ENCODE results near the gene NFE2L3.
A peak's percentile ranks its signal among the peaks of the same experiment; 100 is the strongest.
"Not testable (repeated sequence)": the region's sequence is repeated elsewhere in the genome, so short reads cannot be mapped to it uniquely, and the experiment has no call there.

NFE2L3 gene

DNA sequence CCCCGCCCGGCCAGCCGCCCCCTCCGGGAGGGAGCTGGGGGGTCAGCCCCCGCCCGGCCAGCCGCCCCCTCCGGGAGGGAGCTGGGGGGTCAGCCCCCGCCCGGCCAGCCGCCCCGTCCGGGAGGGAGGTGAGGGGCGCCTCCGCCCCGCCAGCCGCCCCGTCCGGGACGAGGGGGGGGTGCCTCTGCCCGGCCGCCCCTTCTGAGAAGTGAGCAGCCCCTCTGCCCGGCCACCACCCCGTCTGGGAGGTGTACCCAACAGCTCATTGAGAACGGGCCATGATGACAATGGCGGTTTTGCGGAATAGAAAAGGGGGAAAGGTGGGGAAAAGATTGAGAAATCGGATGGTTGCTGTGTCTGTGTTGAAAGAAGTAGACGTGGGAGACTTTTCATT is 3.7 kb upstream of the NFE2L3 start:
- not testable (repeated sequence) for H3K4me1 ChIP-seq (ENCODE audit: insufficient read depth, low read length); H3K4me3 ChIP-seq (ENCODE audit: low read depth in 1 of 2, low read length in 2 of 2); H3K36me3 ChIP-seq (ENCODE audit: insufficient read depth, low read length); H3K27ac ChIP-seq (ENCODE audit: low read depth, low read length); H3K9me3 ChIP-seq (ENCODE audit: low read length); H3K9ac ChIP-seq (ENCODE audit: low read length)
- peaks cover 9 to 12% of the 10 kb centered on the region in 2 donors for H3K27me3 ChIP-seq (ENCODE audit: control insufficient read depth in 1 of 2, insufficient read depth in 2 of 2, low read length in 2 of 2)

GRCh38 chr7:26149391-26149977 is 2.5 kb upstream of the NFE2L3 start:
- no peak overlapping the region for H3K4me3 ChIP-seq (ENCODE audit: low read depth in 1 of 2, low read length in 2 of 2)
- H3K9ac ChIP-seq (ENCODE audit: low read length) = no peak overlapping the region
- no peaks in the 10 kb centered on the region for H3K9me3 ChIP-seq (ENCODE audit: low read length)
- H3K4me1 ChIP-seq (ENCODE audit: insufficient read depth, low read length) = no peaks in the 10 kb centered on the region
- H3K27ac ChIP-seq (ENCODE audit: low read depth, low read length) = no peak overlapping the region
- no peaks in the 10 kb centered on the region for H3K36me3 ChIP-seq (ENCODE audit: insufficient read depth, low read length)
- peaks cover 21 to 23% of the 10 kb centered on the region in 2 donors for H3K27me3 ChIP-seq (ENCODE audit: control insufficient read depth in 1 of 2, insufficient read depth in 2 of 2, low read length in 2 of 2)

DNA sequence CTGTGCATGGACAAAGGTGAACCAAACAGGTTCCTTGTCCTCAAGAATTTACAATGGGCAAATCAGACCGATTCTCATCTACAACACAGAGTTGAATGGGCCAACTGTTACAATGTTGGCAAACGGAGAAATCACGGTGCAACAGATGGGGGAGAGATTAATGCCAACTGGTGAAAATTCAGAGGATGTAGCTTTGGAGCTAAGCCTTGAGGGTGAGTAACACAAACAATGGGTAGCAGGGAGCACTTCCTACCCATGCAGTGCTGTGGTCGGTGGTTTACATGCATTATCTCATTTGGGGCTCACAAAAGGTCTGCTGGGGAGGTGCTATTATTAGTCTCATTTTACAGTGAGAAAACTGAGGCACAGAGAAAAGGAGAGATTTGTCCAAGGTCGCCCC is 902 bp upstream of the NFE2L3 start:
- no peak overlapping the region for H3K27ac ChIP-seq (ENCODE audit: low read depth, low read length)
- H3K4me1 ChIP-seq (ENCODE audit: insufficient read depth, low read length) = no peaks in the 10 kb centered on the region

DNA sequence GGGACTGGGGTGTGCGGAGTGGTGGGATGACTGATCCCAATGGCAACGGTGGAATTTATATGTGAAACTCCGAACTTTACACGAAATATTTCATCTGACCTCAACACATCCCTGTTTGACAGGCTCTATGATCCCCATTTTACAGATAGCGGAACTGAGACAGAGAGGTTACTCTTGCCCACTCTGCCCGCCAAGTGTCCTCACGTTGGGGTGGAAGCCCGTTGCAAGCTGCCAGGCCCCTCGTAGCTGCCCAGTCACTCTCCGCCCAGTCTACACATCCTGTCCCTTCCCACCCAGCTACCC is 397 bp upstream of the NFE2L3 start:
- Histone ChIP-seq H3K9ac (ENCODE audit: low read length) (no peak overlapping the region), H3K27me3 (ENCODE audit: control insufficient read depth in 1 of 2, insufficient read depth in 2 of 2, low read length in 2 of 2) (peaks cover 23 to 24% of the 10 kb centered on the region in 2 donors), H3K9me3 (ENCODE audit: low read length) (no peaks in the 10 kb centered on the region), H3K4me1 (ENCODE audit: insufficient read depth, low read length) (no peaks in the 10 kb centered on the region), H3K36me3 (ENCODE audit: insufficient read depth, low read length) (no peaks in the 10 kb centered on the region), H3K27ac (ENCODE audit: low read depth, low read length) (no peak overlapping the region), H3K4me3 (ENCODE audit: low read depth in 1 of 2, low read length in 2 of 2) (peak overlapping the region in 1 of 2 donors; percentile 41)

More for the DNA sequence above, 902 bp upstream of the NFE2L3 start:
- no peaks in the 10 kb centered on the region for H3K9me3 ChIP-seq (ENCODE audit: low read length)
- H3K27me3 ChIP-seq (ENCODE audit: control insufficient read depth in 1 of 2, insufficient read depth in 2 of 2, low read length in 2 of 2) = peaks cover 23 to 24% of the 10 kb centered on the region in 2 donors
- no peaks in the 10 kb centered on the region for H3K36me3 ChIP-seq (ENCODE audit: insufficient read depth, low read length)
- peak overlapping the region in 1 of 2 donors; percentile 41 for H3K4me3 ChIP-seq (ENCODE audit: low read depth in 1 of 2, low read length in 2 of 2)
- no peak overlapping the region for H3K9ac ChIP-seq (ENCODE audit: low read length)

GRCh38 chr7:26152782-26153240 is 813 bp downstream of the NFE2L3 start:
- not testable (repeated sequence) for H3K9me3 ChIP-seq (ENCODE audit: low read length); H3K4me1 ChIP-seq (ENCODE audit: insufficient read depth, low read length); H3K27ac ChIP-seq (ENCODE audit: low read depth, low read length); H3K4me3 ChIP-seq (ENCODE audit: low read depth in 1 of 2, low read length in 2 of 2); H3K36me3 ChIP-seq (ENCODE audit: insufficient read depth, low read length); H3K9ac ChIP-seq (ENCODE audit: low read length)
- peaks cover 23 to 24% of the 10 kb centered on the region in 2 donors for H3K27me3 ChIP-seq (ENCODE audit: control insufficient read depth in 1 of 2, insufficient read depth in 2 of 2, low read length in 2 of 2)

DNA sequence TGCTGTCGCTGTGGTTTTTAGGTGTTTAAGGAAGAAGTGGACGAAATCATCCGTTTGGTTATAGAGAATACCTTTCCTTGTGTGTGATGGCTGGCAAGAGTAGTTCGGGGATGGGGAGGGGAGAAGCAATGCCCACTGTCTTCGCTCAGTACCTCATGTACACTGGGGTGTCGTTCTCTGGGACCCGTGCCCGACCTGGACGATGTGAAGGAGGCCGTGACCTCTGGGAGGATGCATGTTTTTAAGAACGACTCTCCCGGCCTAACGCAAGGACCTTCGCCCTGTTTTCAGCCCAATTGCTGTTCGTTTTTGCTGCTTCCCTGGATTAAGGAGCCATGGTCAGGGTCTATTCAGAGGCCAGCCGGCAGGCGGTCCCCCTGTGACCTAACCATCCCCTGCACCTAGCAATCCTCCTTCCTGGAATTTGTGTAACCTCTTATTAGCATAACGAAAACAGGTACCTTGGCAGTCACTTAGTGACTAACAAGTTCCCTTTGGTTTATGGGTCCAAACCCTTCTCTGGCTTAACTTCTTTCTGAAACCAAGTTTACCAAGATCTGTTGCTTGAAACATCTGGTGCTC is 1.3 kb downstream of the NFE2L3 start:
- Histone ChIP-seq H3K27me3 (ENCODE audit: control insufficient read depth in 1 of 2, insufficient read depth in 2 of 2, low read length in 2 of 2) (peaks cover 23 to 24% of the 10 kb centered on the region in 2 donors), H3K36me3 (ENCODE audit: insufficient read depth, low read length) (no peaks in the 10 kb centered on the region), H3K4me1 (ENCODE audit: insufficient read depth, low read length) (no peaks in the 10 kb centered on the region), H3K27ac (ENCODE audit: low read depth, low read length) (no peak overlapping the region), H3K4me3 (ENCODE audit: low read depth in 1 of 2, low read length in 2 of 2) (no peak overlapping the region), H3K9me3 (ENCODE audit: low read length) (no peaks in the 10 kb centered on the region), H3K9ac (ENCODE audit: low read length) (no peak overlapping the region)

GRCh38 chr7:26153823-26154783 is 2.1 kb downstream of the NFE2L3 start:
- no peaks in the 10 kb centered on the region for H3K4me1 ChIP-seq (ENCODE audit: insufficient read depth, low read length)
- no peak overlapping the region for H3K9ac ChIP-seq (ENCODE audit: low read length)
- no peak overlapping the region for H3K4me3 ChIP-seq (ENCODE audit: low read depth in 1 of 2, low read length in 2 of 2)
- no peak overlapping the region for H3K27ac ChIP-seq (ENCODE audit: low read depth, low read length)
- H3K9me3 ChIP-seq (ENCODE audit: low read length) = no peaks in the 10 kb centered on the region
- H3K27me3 ChIP-seq (ENCODE audit: control insufficient read depth in 1 of 2, insufficient read depth in 2 of 2, low read length in 2 of 2) = peaks cover 23 to 24% of the 10 kb centered on the region in 2 donors
- H3K36me3 ChIP-seq (ENCODE audit: insufficient read depth, low read length) = no peaks in the 10 kb centered on the region

- Histone ChIP-seq H3K36me3 (ENCODE audit: insufficient read depth, low read length) (no peaks in the 10 kb centered on the region), H3K27me3 (ENCODE audit: control insufficient read depth in 1 of 2, insufficient read depth in 2 of 2, low read length in 2 of 2) (peaks cover 23 to 24% of the 10 kb centered on the region in 2 donors), H3K9me3 (ENCODE audit: low read length) (no peaks in the 10 kb centered on the region), H3K9ac (ENCODE audit: low read length) (no peak overlapping the region), H3K27ac (ENCODE audit: low read depth, low read length) (no peak overlapping the region), H3K4me1 (ENCODE audit: insufficient read depth, low read length) (no peaks in the 10 kb centered on the region), H3K4me3 (ENCODE audit: low read depth in 1 of 2, low read length in 2 of 2) (no peak overlapping the region)
These were observed 3.8 kb downstream of the NFE2L3 start for GRCh38 chr7:26155531-26156375.

DNA sequence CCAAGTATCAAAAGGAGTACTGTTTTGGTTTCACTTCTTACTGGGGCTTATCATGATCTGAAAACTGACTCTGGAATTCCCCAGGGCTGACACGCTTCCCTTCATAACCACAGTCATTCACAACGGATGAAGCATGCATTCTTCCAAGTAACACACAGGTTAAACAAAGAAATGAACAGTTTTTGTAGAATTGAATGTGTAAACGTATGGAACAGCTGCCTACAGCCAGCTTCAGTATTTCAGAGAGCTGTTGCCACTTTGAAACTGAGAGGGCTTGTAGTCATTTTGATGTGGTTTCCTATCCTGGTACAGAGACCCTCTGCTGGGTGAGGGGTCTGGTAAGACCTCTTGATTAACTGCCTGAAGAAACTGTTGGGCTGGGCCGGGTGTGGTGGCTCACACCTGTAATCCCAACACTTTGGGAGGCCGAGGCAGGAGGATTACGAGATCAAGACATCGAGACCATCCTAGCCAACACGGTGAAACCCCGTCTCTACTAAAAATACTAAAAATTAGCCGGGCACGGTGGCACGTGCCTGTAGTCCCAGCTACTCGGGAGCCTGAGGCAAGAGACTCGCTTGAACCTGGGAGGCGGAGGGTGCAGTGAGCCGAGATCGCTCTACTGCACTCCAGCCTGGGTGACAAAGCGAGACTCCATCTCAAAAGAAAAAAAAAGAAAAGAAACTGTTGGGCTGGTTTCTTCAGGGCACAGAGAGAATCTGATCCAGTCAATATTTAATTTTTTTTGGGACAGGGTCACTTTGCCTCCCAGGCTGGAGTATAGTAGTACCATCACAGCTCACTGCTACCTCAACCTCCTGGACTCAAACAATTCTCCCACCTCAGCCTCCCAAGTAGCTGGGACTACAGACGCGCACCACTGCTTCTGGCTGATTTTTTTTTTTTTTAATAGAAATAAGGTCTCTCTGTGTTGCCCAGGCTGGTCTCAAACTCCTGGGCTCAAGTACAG is 4.7 kb downstream of the NFE2L3 start:
- no peaks in the 10 kb centered on the region for H3K36me3 ChIP-seq (ENCODE audit: insufficient read depth, low read length)
- H3K4me3 ChIP-seq (ENCODE audit: low read depth in 1 of 2, low read length in 2 of 2) = no peak overlapping the region
- H3K4me1 ChIP-seq (ENCODE audit: insufficient read depth, low read length) = no peaks in the 10 kb centered on the region
- no peak overlapping the region for H3K27ac ChIP-seq (ENCODE audit: low read depth, low read length)
- no peaks in the 10 kb centered on the region for H3K9me3 ChIP-seq (ENCODE audit: low read length)
- H3K9ac ChIP-seq (ENCODE audit: low read length) = no peak overlapping the region
- peaks cover 16 to 24% of the 10 kb centered on the region in 2 donors for H3K27me3 ChIP-seq (ENCODE audit: control insufficient read depth in 1 of 2, insufficient read depth in 2 of 2, low read length in 2 of 2)

DNA sequence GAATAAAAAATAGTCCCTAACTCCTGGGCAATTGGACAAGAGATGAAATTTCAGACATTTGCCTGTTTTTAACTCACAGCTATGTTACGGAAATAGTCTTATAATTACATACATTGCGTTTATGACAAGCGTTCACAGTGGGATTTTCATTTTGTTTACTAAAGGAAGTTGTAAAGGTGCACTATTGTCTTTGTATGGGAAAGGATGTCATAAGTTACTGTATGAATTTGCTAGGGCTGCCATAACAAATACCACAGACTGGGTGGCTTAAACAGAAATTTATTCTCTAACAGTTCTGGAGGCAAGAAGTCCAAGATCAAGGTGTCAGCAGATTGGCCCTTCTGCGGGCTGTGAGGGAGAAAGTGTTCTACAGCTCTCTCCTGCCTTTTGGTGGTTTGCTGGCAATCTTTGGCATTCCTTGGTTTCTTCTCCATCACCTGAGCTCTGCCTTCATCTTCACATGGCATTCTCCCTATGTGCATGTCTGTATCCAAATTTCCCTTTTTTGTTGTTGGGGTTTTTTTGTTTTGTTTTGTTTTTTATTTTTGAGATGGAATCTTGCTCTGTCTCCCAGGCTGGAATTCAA is 5.6 kb downstream of the NFE2L3 start:
- Histone ChIP-seq H3K9ac (ENCODE audit: low read length) (no peak overlapping the region), H3K9me3 (ENCODE audit: low read length) (no peaks in the 10 kb centered on the region), H3K4me3 (ENCODE audit: low read depth in 1 of 2, low read length in 2 of 2) (no peak overlapping the region), H3K27ac (ENCODE audit: low read depth, low read length) (no peak overlapping the region), H3K27me3 (ENCODE audit: control insufficient read depth in 1 of 2, insufficient read depth in 2 of 2, low read length in 2 of 2) (peaks cover 16 to 21% of the 10 kb centered on the region in 2 donors), H3K36me3 (ENCODE audit: insufficient read depth, low read length) (no peaks in the 10 kb centered on the region), H3K4me1 (ENCODE audit: insufficient read depth, low read length) (no peaks in the 10 kb centered on the region)

All from muscle layer of colon (tissue), 2 donors.